ENCODE measurements around the gene DAGLA. TPM values are rescaled to one million over a fixed set of nuclear protein-coding genes. Genes with fewer than 3 reads are reported as not detected.

Gene DAGLA
- total RNA-seq, 1 experiment from 2014 or later: 3.3 TPM

DNA sequence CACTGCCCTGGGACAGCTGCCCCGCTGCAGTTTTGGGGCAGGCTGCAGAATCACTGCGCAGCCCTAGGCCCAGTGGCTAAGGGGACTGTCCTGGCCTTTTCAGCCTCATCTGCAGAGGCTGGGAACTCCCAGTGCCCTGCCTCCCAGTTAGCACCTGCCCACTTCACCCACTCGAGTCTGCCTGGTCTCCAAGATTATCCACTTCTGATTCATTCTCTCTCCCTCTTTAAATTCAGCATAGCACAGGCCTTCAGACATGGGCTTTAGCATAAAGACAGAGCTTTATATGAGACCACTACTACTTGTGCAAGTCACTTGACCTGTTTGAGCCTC lies 8.9 kb downstream of the DAGLA start:
- DNase-seq (ENCODE audit: low read depth): no peak

DNA sequence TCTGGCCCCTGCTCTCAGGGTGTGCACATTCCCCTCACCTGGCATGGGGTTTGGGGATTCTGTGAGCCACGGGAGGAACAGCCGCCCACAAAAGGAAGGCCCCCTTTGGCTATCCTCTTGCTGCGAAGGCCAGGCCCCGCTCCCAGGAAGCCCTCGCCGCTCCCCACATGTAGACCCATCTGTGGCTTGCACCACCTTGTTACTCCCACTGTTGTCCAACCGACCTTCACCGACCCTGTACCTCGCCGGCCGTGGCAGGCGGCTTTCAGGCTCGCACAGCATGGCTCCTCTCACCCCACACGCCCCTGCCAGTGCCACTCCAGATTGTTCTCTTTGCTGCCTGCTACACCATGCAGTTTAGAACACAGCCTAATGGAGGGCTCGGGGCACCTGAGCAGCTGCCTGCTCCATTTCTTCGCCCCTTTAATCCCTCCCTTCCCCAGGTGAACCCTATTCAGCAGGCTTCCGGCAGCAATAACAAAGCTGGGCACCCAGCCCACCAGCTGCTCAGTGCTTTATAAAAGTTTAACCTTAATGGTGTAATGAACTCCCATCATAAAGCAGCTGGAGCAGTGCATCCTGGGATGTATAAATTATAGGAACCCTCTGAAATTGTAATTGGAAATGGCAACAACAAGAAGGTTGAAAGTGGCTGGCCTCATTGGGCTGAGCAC lies 10.7 kb downstream of the DAGLA start:
- DNase-seq (ENCODE audit: low read depth): no peak

- no peak for DNase-seq (ENCODE audit: low read depth)
Observed at GRCh38 chr11:61691380-61692156, 11.4 kb downstream of the DAGLA start.

GRCh38 chr11:61693922-61694601 lies 13.9 kb downstream of the DAGLA start:
- DNase-seq (ENCODE audit: low read depth): peak; percentile 87

DNA sequence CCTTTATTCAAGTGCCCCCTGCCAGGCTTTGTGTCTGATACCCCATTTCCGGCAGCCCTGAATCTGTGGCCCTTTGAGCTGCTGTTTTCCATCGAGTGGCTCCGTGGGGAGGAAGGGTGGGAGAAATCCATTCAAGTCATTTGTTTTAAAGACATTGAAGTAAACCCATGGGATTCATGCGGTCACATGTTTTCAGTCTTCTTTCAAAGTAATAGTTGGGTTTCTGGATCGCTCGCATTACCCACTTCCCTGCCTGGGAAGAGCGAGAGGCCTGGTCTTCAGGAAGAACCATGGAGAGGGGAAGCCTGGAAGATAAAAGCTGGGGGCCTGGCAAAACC lies 14.4 kb downstream of the DAGLA start:
- DNase-seq (ENCODE audit: low read depth): no peak

- DNase-seq (ENCODE audit: low read depth): no peak
Observed at GRCh38 chr11:61694946-61695706, 14.9 kb downstream of the DAGLA start.

GRCh38 chr11:61695917-61696316 lies 15.7 kb downstream of the DAGLA start:
- peak; percentile 88 for DNase-seq (ENCODE audit: low read depth)

DNA sequence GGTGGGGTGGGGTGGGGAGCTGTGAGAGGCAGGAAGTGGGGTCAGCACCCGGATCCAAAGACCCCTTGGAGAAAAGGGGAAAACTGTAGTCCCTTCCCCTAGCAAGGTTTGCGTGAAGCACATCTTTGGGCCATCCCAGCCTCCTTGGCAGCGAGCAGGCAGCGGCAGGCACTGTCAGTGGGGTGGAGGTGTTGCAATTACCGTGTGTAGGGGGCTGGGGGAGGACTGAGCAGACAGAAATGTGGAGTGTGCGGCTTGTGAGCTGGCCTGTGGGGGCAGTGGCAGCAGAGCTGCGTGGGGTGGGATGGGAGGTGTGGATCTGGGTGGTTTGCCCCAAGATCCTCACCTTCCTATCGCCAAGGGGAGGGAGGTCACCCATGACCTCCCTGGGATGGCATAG lies 16.4 kb downstream of the DAGLA start:
- no peak for DNase-seq (ENCODE audit: low read depth)

DNA sequence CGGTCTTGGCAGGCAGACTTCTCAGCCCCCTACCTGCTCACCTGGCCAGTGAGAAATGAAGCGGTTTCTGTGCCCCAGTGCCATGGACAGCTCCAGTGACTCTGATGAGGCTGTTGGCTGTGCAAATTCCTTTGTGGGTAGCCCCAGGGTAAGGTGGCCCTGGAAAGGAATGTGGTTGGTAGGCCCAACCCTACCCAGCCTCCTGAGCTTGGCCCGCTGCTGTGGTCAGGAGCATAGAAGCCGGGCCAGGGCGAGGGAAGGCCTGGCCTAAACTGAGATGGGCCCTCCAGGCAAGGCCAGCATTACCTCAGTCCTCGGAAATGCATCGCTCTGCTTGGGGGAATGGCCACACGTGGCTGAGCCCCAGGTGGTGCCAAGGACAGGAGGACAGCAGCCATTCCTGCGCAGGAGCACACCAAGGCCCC lies 16.9 kb downstream of the DAGLA start:
- peak; percentile 99 for DNase-seq (ENCODE audit: low read depth)

DNA sequence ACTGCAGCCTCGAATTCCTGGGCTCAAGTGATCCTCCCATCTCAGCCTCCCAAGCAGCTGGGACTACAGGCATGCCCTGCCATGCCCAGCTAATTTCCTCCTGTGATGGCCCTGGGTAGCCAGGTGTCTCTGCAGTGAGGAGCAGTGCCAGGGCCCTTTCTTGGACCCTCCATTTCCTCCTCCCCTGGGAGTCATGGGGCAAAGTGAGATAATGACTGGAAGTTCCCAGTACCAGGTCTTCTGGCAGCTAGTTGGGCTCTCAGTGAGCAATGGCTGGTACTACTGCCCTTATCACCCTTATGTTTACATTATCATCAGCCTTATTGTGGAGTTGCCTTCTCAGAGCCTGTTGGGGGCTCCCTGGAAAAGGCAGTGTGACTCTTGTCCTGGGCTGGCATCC lies 17.6 kb downstream of the DAGLA start:
- no peak for DNase-seq (ENCODE audit: low read depth)

GRCh38 chr11:61698173-61698948 lies 18.2 kb downstream of the DAGLA start:
- DNase-seq (ENCODE audit: low read depth): no peak

GRCh38 chr11:61699737-61700160 lies 19.6 kb downstream of the DAGLA start:
- no peak for DNase-seq (ENCODE audit: low read depth)

- peak; percentile 95 for DNase-seq (ENCODE audit: low read depth)
Observed at GRCh38 chr11:61700212-61700611, 20.0 kb downstream of the DAGLA start.

- DNase-seq (ENCODE audit: low read depth): no peak
Observed at GRCh38 chr11:61700720-61701119, 20.5 kb downstream of the DAGLA start.

GRCh38 chr11:61701242-61701886 lies 21.2 kb downstream of the DAGLA start:
- DNase-seq (ENCODE audit: low read depth): no peak

DNA sequence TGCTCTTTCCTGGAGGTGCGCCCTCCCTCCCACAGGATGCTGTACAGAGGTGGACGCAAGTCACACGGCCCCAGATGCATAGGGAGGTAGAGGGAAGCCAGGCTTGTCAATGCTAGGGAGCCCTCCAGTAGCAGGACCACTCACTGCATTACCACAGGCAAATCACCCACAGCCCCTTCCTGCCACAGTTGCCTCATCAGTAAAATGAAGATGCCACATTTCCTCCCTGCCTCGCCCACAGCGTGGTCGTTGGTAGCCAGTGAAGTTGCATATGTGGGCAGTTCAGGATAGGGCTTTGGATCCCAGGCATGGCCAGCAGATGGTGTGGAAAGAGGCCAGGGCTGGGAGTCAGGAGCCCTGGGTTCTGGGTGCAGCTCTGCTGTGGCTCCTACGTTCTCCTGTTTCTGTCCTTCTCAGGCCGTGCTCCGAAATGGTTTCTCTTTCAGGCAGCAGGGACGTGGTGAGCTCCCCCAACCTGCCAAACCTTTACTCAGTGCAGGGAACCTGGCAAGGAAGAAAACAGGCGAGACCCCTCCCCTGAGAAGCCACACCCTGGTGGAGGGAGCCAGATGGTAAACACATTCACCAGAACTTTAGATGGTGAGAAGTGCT lies 22.6 kb downstream of the DAGLA start:
- no peak for DNase-seq (ENCODE audit: low read depth)

GRCh38 chr11:61704838-61705237 lies 24.6 kb downstream of the DAGLA start:
- DNase-seq (ENCODE audit: low read depth): no peak

GRCh38 chr11:61706452-61707400 lies 26.5 kb downstream of the DAGLA start:
- DNase-seq (ENCODE audit: low read depth): no peak

- DNase-seq (ENCODE audit: low read depth): no peak
Observed at GRCh38 chr11:61707574-61707973, 27.4 kb downstream of the DAGLA start.
